ENCODE measurements around the gene PUM2.

- no peak for TF ChIP-seq POLR2A (IDR thresholded peaks at IDR 0.05; ENCODE audit: low read length)
- TF ChIP-seq GATA1 (IDR thresholded peaks at IDR 0.05; ENCODE audit: low read depth, low read length): no peak
Observed at GRCh38 chr2:20317690-20318089, 33.0 kb downstream of the PUM2 start.

Measured in erythroblast (primary cell).